Measurements from ENCODE around the gene PAQR7. TPM values are rescaled to one million over a fixed set of nuclear protein-coding genes. Genes with fewer than 3 reads are reported as not detected.
A peak's percentile ranks its signal among the peaks of the same experiment; 100 is the strongest.

PAQR7 gene
- total RNA-seq (ENCODE audit: unreplicated experiment): 18.7 TPM
- long read RNA-seq, partial matches to known transcripts: 0 of 15 reads
- long read RNA-seq, other reads (novel, unspliced or antisense): 15 of 15 reads

- peaks cover 15% of the 10 kb centered on the region for H3K27me3 Mint-ChIP-seq (ENCODE audit: unreplicated experiment)
- DNase-seq (ENCODE audit: low spot score): peak; percentile 70
- no peaks in the 10 kb centered on the region for H3K9me3 Mint-ChIP-seq (ENCODE audit: unreplicated experiment)
- peaks cover 19% of the 10 kb centered on the region for H3K4me1 Mint-ChIP-seq (ENCODE audit: unreplicated experiment)
- H3K36me3 Mint-ChIP-seq (ENCODE audit: low read depth, unreplicated experiment): peaks cover 5% of the 10 kb centered on the region
- H3K4me3 Mint-ChIP-seq (ENCODE audit: unreplicated experiment): peak within 1 kb of the TSS; percentile 90
- no peak for TF ChIP-seq CTCF (IDR thresholded peaks at IDR 0.05; ENCODE audit: unreplicated experiment)
- H3K27ac Mint-ChIP-seq (ENCODE audit: unreplicated experiment): peak within 1 kb of the TSS; percentile 85
These were observed at the start of gene PAQR7 for GRCh38 chr1:25875154-25875855. Gene PAQR7, minus strand, starts transcription at chr1:25875708. Its CDS starts 11,869 bp downstream, at chr1:25863839.

GRCh38 chr1:25924454-25924853 is 48.9 kb upstream of the PAQR7 start:
- no peak for TF ChIP-seq CTCF (IDR thresholded peaks at IDR 0.05; ENCODE audit: unreplicated experiment)
- Mint-ChIP-seq H3K27me3 (ENCODE audit: unreplicated experiment) (peaks cover 10% of the 10 kb centered on the region), H3K27ac (ENCODE audit: unreplicated experiment) (peak overlapping the region; percentile 98), H3K4me1 (ENCODE audit: unreplicated experiment) (peaks cover 65% of the 10 kb centered on the region), H3K9me3 (ENCODE audit: unreplicated experiment) (no peaks in the 10 kb centered on the region), H3K36me3 (ENCODE audit: low read depth, unreplicated experiment) (no peaks in the 10 kb centered on the region), H3K4me3 (ENCODE audit: unreplicated experiment) (no peak overlapping the region)
- DNase-seq (ENCODE audit: low spot score): no peak

GRCh38 chr1:25922971-25923552 is 47.6 kb upstream of the PAQR7 start:
- H3K4me3 Mint-ChIP-seq (ENCODE audit: unreplicated experiment): peak overlapping the region; percentile 86
- H3K9me3 Mint-ChIP-seq (ENCODE audit: unreplicated experiment): no peaks in the 10 kb centered on the region
- peaks cover 10% of the 10 kb centered on the region for H3K27me3 Mint-ChIP-seq (ENCODE audit: unreplicated experiment)
- no peak for TF ChIP-seq CTCF (IDR thresholded peaks at IDR 0.05; ENCODE audit: unreplicated experiment)
- H3K27ac Mint-ChIP-seq (ENCODE audit: unreplicated experiment): peak overlapping the region; percentile 98
- no peaks in the 10 kb centered on the region for H3K36me3 Mint-ChIP-seq (ENCODE audit: low read depth, unreplicated experiment)
- H3K4me1 Mint-ChIP-seq (ENCODE audit: unreplicated experiment): peaks cover 54% of the 10 kb centered on the region
- peak; percentile 71 for DNase-seq (ENCODE audit: low spot score)

- peak overlapping the region; percentile 98 for H3K27ac Mint-ChIP-seq (ENCODE audit: unreplicated experiment)
These were observed 46.8 kb upstream of the PAQR7 start for GRCh38 chr1:25922056-25922970.

More at GRCh38 chr1:25922056-25922970, 46.8 kb upstream of the PAQR7 start:
- no peak for TF ChIP-seq CTCF (IDR thresholded peaks at IDR 0.05; ENCODE audit: unreplicated experiment)
- no peaks in the 10 kb centered on the region for H3K9me3 Mint-ChIP-seq (ENCODE audit: unreplicated experiment)
- peak; percentile 42 for DNase-seq (ENCODE audit: low spot score)
- H3K36me3 Mint-ChIP-seq (ENCODE audit: low read depth, unreplicated experiment): no peaks in the 10 kb centered on the region
- peaks cover 9% of the 10 kb centered on the region for H3K27me3 Mint-ChIP-seq (ENCODE audit: unreplicated experiment)
- peak overlapping the region; percentile 71 for H3K4me3 Mint-ChIP-seq (ENCODE audit: unreplicated experiment)
- H3K4me1 Mint-ChIP-seq (ENCODE audit: unreplicated experiment): peaks cover 53% of the 10 kb centered on the region
